ELF-1 (cell line): ENCODE data around the gene TDP2.
"Not testable (repeated sequence)": the region's sequence is repeated elsewhere in the genome, so short reads cannot be mapped to it uniquely, and the experiment has no call there.

Source experiments
- DNase-seq: peaks from one replicate; pipeline ENCODE4 v3.0.0-alpha.2; 2016; ENCODE audit warnings: low read depth, low spot score

The TDP2 gene

GRCh38 chr6:24683297-24684296, 16.9 kb upstream of the TDP2 start:
- DNase-seq: peak; percentile 60

- DNase-seq: no peak
Observed at GRCh38 chr6:24680582-24680981, 13.9 kb upstream of the TDP2 start.

- DNase-seq: not testable (repeated sequence)
Observed at GRCh38 chr6:24678792-24679352, 12.2 kb upstream of the TDP2 start.

GRCh38 chr6:24673625-24674024, 6.9 kb upstream of the TDP2 start:
- DNase-seq: no peak

- no peak for DNase-seq
Observed at GRCh38 chr6:24672620-24673182, 6.0 kb upstream of the TDP2 start.

- not testable (repeated sequence) for DNase-seq
Observed at GRCh38 chr6:24671077-24671476, 4.4 kb upstream of the TDP2 start.

GRCh38 chr6:24670492-24670891, 3.8 kb upstream of the TDP2 start:
- DNase-seq: not testable (repeated sequence)

- no peak for DNase-seq
Observed at GRCh38 chr6:24668997-24669361, 2.3 kb upstream of the TDP2 start.

GRCh38 chr6:24668066-24668996, 1.6 kb upstream of the TDP2 start:
- not testable (repeated sequence) for DNase-seq

GRCh38 chr6:24667378-24667803, 692 bp upstream of the TDP2 start:
- no peak for DNase-seq

- DNase-seq: no peak
Observed at GRCh38 chr6:24666097-24666640, 530 bp downstream of the TDP2 start.

- no peak for DNase-seq
Observed at GRCh38 chr6:24664046-24664987, 2.4 kb downstream of the TDP2 start.

- no peak for DNase-seq
Observed at GRCh38 chr6:24663189-24663588, 3.5 kb downstream of the TDP2 start.

- no peak for DNase-seq
Observed at GRCh38 chr6:24662236-24662635, 4.5 kb downstream of the TDP2 start.

- DNase-seq: not testable (repeated sequence)
Observed at GRCh38 chr6:24661759-24662158, 4.9 kb downstream of the TDP2 start.

- DNase-seq: no peak
Observed at GRCh38 chr6:24660105-24660504, 6.6 kb downstream of the TDP2 start.

- no peak for DNase-seq
Observed at GRCh38 chr6:24659561-24659960, 7.1 kb downstream of the TDP2 start.

GRCh38 chr6:24658573-24659560, 7.8 kb downstream of the TDP2 start:
- DNase-seq: peak; percentile 45

GRCh38 chr6:24655215-24655614, 11.5 kb downstream of the TDP2 start:
- no peak for DNase-seq
